ENCODE results near the gene CASP8. TPM values are rescaled to one million over a fixed set of nuclear protein-coding genes. Genes with fewer than 3 reads are reported as not detected.

The CASP8 gene
- total and polyA plus RNA-seq, 2 donors (not counting 3 experiments of a cell fraction or from before 2014, with no cell fraction given) = 5.3 to 5.8 TPM

GRCh38 chr2:201233812-201234662 is 26.3 kb upstream of the CASP8 start:
- H4K20me1 ChIP-seq (replicated peaks; ENCODE audit: control insufficient read depth, extremely low read depth, insufficient read depth, low read length) = no peaks in the 10 kb centered on the region
- H3K9me3 ChIP-seq (replicated peaks; ENCODE audit: control insufficient read depth, insufficient read depth, low read length) = no peaks in the 10 kb centered on the region
- no peaks in the 10 kb centered on the region for H3K79me2 ChIP-seq (ENCODE audit: control insufficient read depth, insufficient read depth, low read length)
- no TSS peak for BruUV-seq (replicated peaks)
- dilution Hi-C loops (cut with MboI; ENCODE audit: extremely low pct_ligation_motif_present, low sequenced_read_pairs) = no loop called here
- H3K27me3 ChIP-seq (ENCODE audit: control insufficient read depth in 2 of 2, insufficient read depth in 2 of 2, low read length in 2 of 2) = no peaks in the 10 kb centered on the region
- H3K4me1 ChIP-seq (ENCODE audit: control insufficient read depth, extremely low read depth, insufficient read depth, low read length) = peaks cover 7% of the 10 kb centered on the region
- no peak for TF ChIP-seq EZH2 (IDR thresholded peaks at IDR 0.05; ENCODE audit: borderline replicate concordance, low read depth, low read length, severe bottlenecking)
- TF ChIP-seq FOS (IDR thresholded peaks at IDR 0.05; ENCODE audit: borderline replicate concordance, insufficient read depth, low read length) = no peak
- no peak for TF ChIP-seq CTCF (IDR thresholded peaks at IDR 0.05; ENCODE audit: extremely low read depth in 1 of 2, insufficient read depth in 1 of 2, low read depth in 1 of 2, low read length in 2 of 2)
- TF ChIP-seq MYC (IDR thresholded peaks at IDR 0.05; ENCODE audit: low read depth, low read length) = no peak
- no peak for TF ChIP-seq GATA2 (IDR thresholded peaks at IDR 0.05; ENCODE audit: insufficient read depth, insufficient read length, low read depth, low read length)
- no peak for TF ChIP-seq JUN (IDR thresholded peaks at IDR 0.05; ENCODE audit: borderline replicate concordance, insufficient read depth, insufficient read length, low read depth)
- TF ChIP-seq POLR2A (IDR thresholded peaks at IDR 0.05; ENCODE audit: low read depth, low read length) = no peak
- TF ChIP-seq POLR2AphosphoS5 (IDR thresholded peaks at IDR 0.05; ENCODE audit: insufficient read depth, low read depth, low read length) = no peak
- TF ChIP-seq MAX (IDR thresholded peaks at IDR 0.05; ENCODE audit: insufficient read depth, insufficient read length) = no peak
- DNase-seq (ENCODE audit: low read depth, low spot score) = no peak
- H2AFZ ChIP-seq (ENCODE audit: low read depth, low read length) = no peak overlapping the region
- intact Hi-C loops (cut with micrococcal nuclease) = loop anchor here (2.0 kb wide), 1 partner anchor 115 kb away; no protein-coding TSS in a partner anchor
- no peak overlapping the region for H3K9ac ChIP-seq (replicated peaks; ENCODE audit: extremely low read depth, insufficient read depth, low read length)
- H3K27ac ChIP-seq (ENCODE audit: insufficient read depth, low read depth, low read length) = no peak overlapping the region
- no peak overlapping the region for H3K4me2 ChIP-seq (ENCODE audit: insufficient read depth, low read length)
- H3K4me3 ChIP-seq (replicated peaks in 1 of 3; ENCODE audit: insufficient read depth in 1 of 3, low read depth in 1 of 3, low read length in 3 of 3) = no peak overlapping the region
- no peaks in the 10 kb centered on the region for H3K36me3 ChIP-seq (ENCODE audit: control insufficient read depth in 2 of 2, extremely low read depth in 1 of 2, insufficient read depth in 2 of 2, low read length in 2 of 2)
- H3K9me1 ChIP-seq (replicated peaks; ENCODE audit: control insufficient read depth, extremely low read depth, insufficient read depth, low read length) = no peaks in the 10 kb centered on the region
- ChIA-PET POLR2A (no interaction called here), CTCF (interaction anchor here (1.0 to 3.4 kb wide), 6 partner anchors 13 to 388 kb away, joined by 3 to 331 read pairs (median 52); partner anchors contain the start of gene CASP10)
- no peak for FAIRE-seq
